CD4-positive, alpha-beta T cell treated with Interleukin-4 for 4 hours (primary cell): Measurements from ENCODE around the gene LYPD8.

ENCODE experiments used
- DNase-seq: peaks from one replicate; pipeline ENCODE4 v3.0.0-alpha.2; 2020

The LYPD8 gene

GRCh38 chr1:248696261-248696660 is 59.3 kb downstream of the LYPD8 start:
- DNase-seq, result no peak

- DNase-seq, result no peak
Observed at GRCh38 chr1:248695451-248696132, 60.0 kb downstream of the LYPD8 start.

DNA sequence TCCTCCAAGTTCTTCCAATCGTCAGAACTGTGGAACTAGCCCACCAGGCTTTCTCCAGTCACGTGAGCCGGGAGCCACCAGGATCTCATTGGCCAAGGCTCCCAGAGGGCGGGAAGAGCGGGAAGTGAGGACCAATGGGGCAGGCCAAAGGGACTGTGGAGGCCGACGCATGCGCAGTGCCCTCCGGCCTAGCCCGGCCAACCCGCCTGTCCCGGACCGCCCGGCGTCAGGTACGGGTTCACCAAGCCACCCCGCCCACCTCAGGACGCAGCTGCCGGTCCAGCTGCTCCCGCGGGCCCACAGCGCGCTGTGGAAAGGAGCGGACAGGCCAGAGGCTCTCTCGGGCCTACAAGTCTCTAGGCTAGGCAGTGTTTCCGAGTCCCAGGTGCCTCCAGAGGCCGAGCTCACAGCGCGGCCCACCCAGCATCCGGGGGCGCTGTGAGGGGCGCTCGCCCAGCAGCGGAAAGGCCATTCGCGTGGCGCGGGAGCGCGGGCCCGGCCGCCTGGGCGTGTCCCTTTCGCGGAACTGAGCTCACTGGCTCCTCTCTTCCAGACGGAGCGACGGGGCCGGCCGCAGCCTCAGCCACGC is 63.9 kb downstream of the LYPD8 start:
- no peak for DNase-seq
